Measurements from ENCODE around the gene PRDM15.

GRCh38 chr21:41819856-41820281 lies 59.3 kb downstream of the PRDM15 start:
- no peak for TF ChIP-seq POLR2A (IDR thresholded peaks at IDR 0.05; ENCODE audit: low read depth, low read length)
- no peak for TF ChIP-seq TAF1 (IDR thresholded peaks at IDR 0.05; ENCODE audit: low read depth, low read length)

All from GM12891 (cell line).